Neutrophil (primary cell): ENCODE results near the gene RHBDD1.

Source experiments
- H3K27ac ChIP-seq: fragments of 200-600 bp; sonication (generic); 2 replicates; pipeline ENCODE4 v1.5.1; 2016; ENCODE audit warnings: mild to moderate bottlenecking, moderate library complexity
- H3K27me3 ChIP-seq: fragments of 200-600 bp; sonication (generic); 2 replicates; pipeline ENCODE4 v1.6.0; 2016; ENCODE audit warnings: mild to moderate bottlenecking
- H3K36me3 ChIP-seq: fragments of 200-600 bp; sonication (generic); 2 replicates; pipeline ENCODE4 v1.5.1; 2017
- H3K4me1 ChIP-seq, 2 experiments: fragments of 200-600 bp in 1 of 2; sonication (generic) in 1 of 2; 1 replicate in 1 of 2; 2 replicates in 1 of 2; pipeline versions ENCODE4 v1.5.1 to v1.6.1; 2013 to 2016; ENCODE audit warnings: low read depth in 1 of 2, low read length in 1 of 2, mild to moderate bottlenecking in 1 of 2, moderate library complexity in 1 of 2; ENCODE audit not compliant: control insufficient read depth in 1 of 2, insufficient read depth in 1 of 2
- H3K4me3 ChIP-seq, 2 experiments: fragments of 200-600 bp in 1 of 2; sonication (generic) in 1 of 2; 1 replicate in 1 of 2; 2 replicates in 1 of 2; pipeline ENCODE4 v1.5.1; 2013 to 2016; ENCODE audit warnings: low read depth in 1 of 2, low read length in 1 of 2, mild to moderate bottlenecking in 1 of 2, moderate library complexity in 1 of 2
- H3K9me3 ChIP-seq: fragments of 200-600 bp; sonication (generic); 2 replicates; pipeline ENCODE4 v1.5.1; 2016
- TF ChIP-seq, protein P1 (sequence below): fragments of 200-600 bp; sonication (generic); IDR thresholded peaks from 2 replicates; pipeline ENCODE4 v1.5.1; 2016; ENCODE audit warnings: antibody characterized with exemption

The RHBDD1 gene

DNA sequence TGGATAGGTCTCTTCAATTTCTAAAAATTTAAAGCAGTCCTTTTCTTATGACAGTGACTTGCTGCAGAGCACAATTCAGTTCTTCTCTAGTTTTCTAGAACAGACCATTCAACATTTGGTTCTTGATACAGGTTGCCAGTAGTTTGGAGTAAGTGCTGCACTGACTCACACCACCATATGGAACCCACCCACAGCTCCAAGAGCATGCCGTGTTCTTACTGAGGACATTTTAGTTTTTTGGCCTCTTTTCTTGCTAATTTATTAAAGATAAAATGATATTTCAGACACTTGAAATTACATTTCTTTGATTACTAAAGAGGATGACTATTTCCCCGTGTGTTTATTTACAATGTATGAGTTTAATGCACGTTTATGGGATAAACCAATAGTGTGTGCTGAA lies 208.1 kb downstream of the RHBDD1 start:
- TF ChIP-seq, protein P1, sequence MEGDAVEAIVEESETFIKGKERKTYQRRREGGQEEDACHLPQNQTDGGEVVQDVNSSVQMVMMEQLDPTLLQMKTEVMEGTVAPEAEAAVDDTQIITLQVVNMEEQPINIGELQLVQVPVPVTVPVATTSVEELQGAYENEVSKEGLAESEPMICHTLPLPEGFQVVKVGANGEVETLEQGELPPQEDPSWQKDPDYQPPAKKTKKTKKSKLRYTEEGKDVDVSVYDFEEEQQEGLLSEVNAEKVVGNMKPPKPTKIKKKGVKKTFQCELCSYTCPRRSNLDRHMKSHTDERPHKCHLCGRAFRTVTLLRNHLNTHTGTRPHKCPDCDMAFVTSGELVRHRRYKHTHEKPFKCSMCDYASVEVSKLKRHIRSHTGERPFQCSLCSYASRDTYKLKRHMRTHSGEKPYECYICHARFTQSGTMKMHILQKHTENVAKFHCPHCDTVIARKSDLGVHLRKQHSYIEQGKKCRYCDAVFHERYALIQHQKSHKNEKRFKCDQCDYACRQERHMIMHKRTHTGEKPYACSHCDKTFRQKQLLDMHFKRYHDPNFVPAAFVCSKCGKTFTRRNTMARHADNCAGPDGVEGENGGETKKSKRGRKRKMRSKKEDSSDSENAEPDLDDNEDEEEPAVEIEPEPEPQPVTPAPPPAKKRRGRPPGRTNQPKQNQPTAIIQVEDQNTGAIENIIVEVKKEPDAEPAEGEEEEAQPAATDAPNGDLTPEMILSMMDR = no peak
- no peaks in the 10 kb centered on the region for H3K27me3 ChIP-seq

More for the DNA sequence above, 208.1 kb downstream of the RHBDD1 start:
- Histone ChIP-seq H3K36me3 (no peaks in the 10 kb centered on the region), H3K9me3 (no peaks in the 10 kb centered on the region), H3K27ac (no peak overlapping the region), H3K4me1 (no peaks in the 10 kb centered on the region), H3K4me3 (no peak overlapping the region)
